Body of pancreas (tissue), 4 donors: Measurements from ENCODE around the gene MID1.

Source experiments
- CTCF ChIP-seq, 7 experiments: fragments of 450-650 bp in 4 of 7; fragments of 200-600 bp in 3 of 7; sonication (generic) in 3 of 7; IDR thresholded peaks; one replicate each; pipeline ENCODE4 v1.5.1; 2016 to 2019; ENCODE audit warnings: antibody characterized with exemption in 7 of 7
- POLR2A ChIP-seq, 3 donors: fragments of 450-650 bp; IDR thresholded peaks; one replicate each; pipeline ENCODE4 v1.6.1; 2016; ENCODE audit warnings: antibody characterized with exemption in 3 of 3, mild to moderate bottlenecking in 2 of 3

GRCh38 chrX:10509397-10509796, 111.0 kb downstream of the MID1 start:
- no peak for TF ChIP-seq CTCF (IDR thresholded peaks at IDR 0.05)
- TF ChIP-seq POLR2A (IDR thresholded peaks at IDR 0.05) = no peak
